Trophoblast cell (in vitro differentiated cells and primary cell): ENCODE data around the gene IRS1.

Experiments used
- DNase-seq, 2 donors: peaks; one replicate each; pipeline ENCODE4 v3.0.0-alpha.2; 2016
- H2AFZ ChIP-seq: 2 replicates; pipeline ENCODE4 v1.6.1; 2013; ENCODE audit warnings: low read length, moderate library complexity, mild to moderate bottlenecking; ENCODE audit not compliant: insufficient read depth, poor library complexity
- H2AK5ac ChIP-seq: 2 replicates; pipeline ENCODE4 v1.6.1; 2013; ENCODE audit warnings: mild to moderate bottlenecking, low read length
- H2BK120ac ChIP-seq: 2 replicates; pipeline ENCODE4 v1.6.1; 2013; ENCODE audit warnings: low read length, mild to moderate bottlenecking, moderate library complexity; ENCODE audit not compliant: insufficient read depth, poor library complexity
- H2BK12ac ChIP-seq: 2 replicates; pipeline ENCODE4 v1.6.1; 2013; ENCODE audit warnings: mild to moderate bottlenecking, low read length, moderate library complexity
- H2BK5ac ChIP-seq: 2 replicates; pipeline ENCODE4 v1.6.1; 2013; ENCODE audit warnings: low read length, low read depth, moderate library complexity, mild to moderate bottlenecking; ENCODE audit not compliant: poor library complexity
- H3K14ac ChIP-seq: 2 replicates; pipeline ENCODE4 v1.6.1; 2013; ENCODE audit warnings: mild to moderate bottlenecking, low read length
- H3K18ac ChIP-seq: 2 replicates; pipeline ENCODE4 v1.6.1; 2013; ENCODE audit warnings: mild to moderate bottlenecking, low read length
- H3K23ac ChIP-seq: 2 replicates; pipeline ENCODE4 v1.6.1; 2013; ENCODE audit warnings: low read length
- H3K27ac ChIP-seq: 2 replicates; pipeline ENCODE4 v1.5.1; 2013; ENCODE audit warnings: low read depth, mild to moderate bottlenecking, inconsistent platforms, low read length, moderate library complexity
- H3K27me3 ChIP-seq: 2 replicates; pipeline ENCODE4 v1.6.1; 2013; ENCODE audit warnings: inconsistent platforms, mild to moderate bottlenecking, low read length, moderate library complexity; ENCODE audit not compliant: insufficient read depth
- H3K36me3 ChIP-seq, 2 experiments: 1 replicate in 1 of 2; 2 replicates in 1 of 2; pipeline ENCODE4 v1.6.1; 2013; ENCODE audit warnings: low read length in 2 of 2, mild to moderate bottlenecking in 2 of 2, moderate library complexity in 1 of 2; ENCODE audit not compliant: insufficient read depth in 2 of 2, control insufficient read depth in 1 of 2
- H3K4ac ChIP-seq: 2 replicates; pipeline ENCODE4 v1.6.1; 2013; ENCODE audit warnings: low read depth, mild to moderate bottlenecking, low read length, moderate library complexity
- H3K4me1 ChIP-seq, 2 experiments: 1 replicate in 1 of 2; 2 replicates in 1 of 2; pipeline ENCODE4 v1.6.1; 2013; ENCODE audit warnings: low read length in 2 of 2, mild to moderate bottlenecking in 2 of 2, moderate library complexity in 1 of 2; ENCODE audit not compliant: insufficient read depth in 2 of 2, control insufficient read depth in 1 of 2
- H3K4me2 ChIP-seq: 2 replicates; pipeline ENCODE4 v1.6.1; 2013; ENCODE audit warnings: inconsistent platforms, mild to moderate bottlenecking, low read length, moderate library complexity
- H3K4me3 ChIP-seq: 2 replicates; pipeline ENCODE4 v1.5.1; 2013; ENCODE audit warnings: mild to moderate bottlenecking, low read depth, low read length, inconsistent platforms
- H3K79me1 ChIP-seq: one replicate; pipeline ENCODE4 v1.6.1; 2013; ENCODE audit warnings: low read length
- H3K79me2 ChIP-seq: 2 replicates; pipeline ENCODE4 v1.6.1; 2013; ENCODE audit warnings: low read length, mild to moderate bottlenecking; ENCODE audit not compliant: control insufficient read depth, insufficient read depth, poor library complexity
- H3K9ac ChIP-seq: 2 replicates; pipeline ENCODE4 v1.6.1; 2013; ENCODE audit warnings: mild to moderate bottlenecking, low read length
- H3K9me3 ChIP-seq: 2 replicates; pipeline ENCODE4 v1.6.1; 2013; ENCODE audit warnings: low read depth, mild to moderate bottlenecking, control low read depth, inconsistent platforms, low read length; ENCODE audit not compliant: insufficient read depth
- H4K12ac ChIP-seq: 2 replicates; pipeline ENCODE4 v1.6.1; 2013; ENCODE audit warnings: low read depth, mild to moderate bottlenecking, low read length, moderate library complexity
- H4K8ac ChIP-seq: 2 replicates; pipeline ENCODE4 v1.6.1; 2013; ENCODE audit warnings: low read depth, mild to moderate bottlenecking, low read length, moderate library complexity
- H4K91ac ChIP-seq: one replicate; pipeline ENCODE4 v1.6.1; 2013; ENCODE audit warnings: low read depth, mild to moderate bottlenecking, low read length, moderate library complexity
- WGBS: extraction: QIAGEN DNeasy Blood & Tissue Kit; methylation state at CpG from one replicate; pipeline ENCODE4 v1.1.7; 2013; ENCODE audit warnings: missing lambda C conversion rate; ENCODE audit not compliant: insufficient read length, insufficient coverage; ENCODE audit errors: extremely low coverage; 5-methylcytosine and 5-hydroxymethylcytosine counted together

Gene IRS1

DNA sequence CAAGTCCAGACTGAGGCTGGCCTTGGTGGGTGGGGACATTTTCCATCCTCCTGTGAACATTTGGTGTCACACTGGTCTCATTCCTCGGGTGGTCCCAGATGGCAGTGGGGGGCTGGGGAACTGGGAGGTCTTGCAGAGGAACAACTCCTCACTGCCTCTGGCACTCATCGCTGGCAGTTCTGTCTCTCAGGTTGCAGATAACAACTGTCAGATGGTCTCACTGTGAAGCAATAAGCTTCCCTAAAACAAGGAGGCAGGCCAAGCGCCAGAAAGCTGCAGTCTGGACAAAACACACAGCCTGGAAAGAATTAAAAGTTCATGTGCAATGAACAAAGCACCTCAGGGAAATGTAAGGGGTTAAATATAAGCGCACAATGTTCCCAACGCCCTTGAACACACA lies 78.1 kb downstream of the IRS1 start:
- H3K23ac ChIP-seq = no peak overlapping the region
- WGBS = no CpG with 5 or more reads among the region's 5 CpGs

DNA sequence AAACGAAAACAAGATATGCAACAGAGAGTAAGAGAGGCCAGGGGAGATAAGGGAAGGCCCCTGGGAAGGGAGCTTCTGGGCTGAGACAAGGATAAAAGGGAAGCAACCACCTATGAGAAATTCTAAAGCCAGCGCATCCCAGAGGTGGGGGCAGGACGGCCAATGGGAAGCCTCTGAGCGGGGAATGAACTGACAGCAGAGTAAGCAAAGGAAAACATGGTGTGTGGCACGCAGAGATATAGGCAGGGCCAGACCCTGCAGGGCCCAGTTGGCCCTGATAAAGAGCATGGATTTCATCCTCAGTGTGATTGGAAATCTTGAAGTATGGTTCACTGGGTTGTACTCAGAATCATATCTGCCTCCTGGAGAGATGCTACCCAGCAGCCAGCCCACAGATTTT lies 78.7 kb downstream of the IRS1 start:
- no peak for DNase-seq
- Histone ChIP-seq H2BK12ac (no peak overlapping the region), H4K91ac (no peak overlapping the region), H3K79me1 (peaks cover 3% of the 10 kb centered on the region), H3K27ac (no peak overlapping the region), H3K79me2 (no peaks in the 10 kb centered on the region), H2AK5ac (no peak overlapping the region), H2BK5ac (no peak overlapping the region), H3K14ac (no peak overlapping the region), H3K4ac (no peak overlapping the region), H3K9me3 (no peaks in the 10 kb centered on the region), H4K12ac (no peak overlapping the region), H3K4me1 (peaks cover 0 to 1% of the 10 kb centered on the region in 2 experiments), H3K9ac (no peak overlapping the region), H3K27me3 (no peaks in the 10 kb centered on the region), H4K8ac (no peak overlapping the region), H3K36me3 (no peaks in the 10 kb centered on the region), H3K4me3 (no peak overlapping the region), H2BK120ac (no peak overlapping the region), H2AFZ (no peak overlapping the region), H3K4me2 (no peak overlapping the region), H3K18ac (no peak overlapping the region), H3K23ac (no peak overlapping the region)
- no CpG with 5 or more reads among the region's 5 CpGs for WGBS

More for the DNA sequence above, 78.1 kb downstream of the IRS1 start:
- DNase-seq = no peak
- no peak overlapping the region for H4K12ac ChIP-seq
- no peak overlapping the region for H2BK5ac ChIP-seq
- H3K27ac ChIP-seq = no peak overlapping the region
- H2BK12ac ChIP-seq = no peak overlapping the region
- H3K79me2 ChIP-seq = no peaks in the 10 kb centered on the region
- H4K91ac ChIP-seq = no peak overlapping the region
- H3K4ac ChIP-seq = no peak overlapping the region
- peaks cover 6% of the 10 kb centered on the region for H3K79me1 ChIP-seq
- no peaks in the 10 kb centered on the region for H3K27me3 ChIP-seq
- peaks cover 0 to 2% of the 10 kb centered on the region in 2 experiments for H3K4me1 ChIP-seq
- no peak overlapping the region for H3K9ac ChIP-seq
- no peaks in the 10 kb centered on the region for H3K36me3 ChIP-seq
- no peak overlapping the region for H2AK5ac ChIP-seq
- no peak overlapping the region for H3K14ac ChIP-seq
- no peak overlapping the region for H2BK120ac ChIP-seq
- no peak overlapping the region for H3K4me2 ChIP-seq
- H2AFZ ChIP-seq = no peak overlapping the region
- H3K4me3 ChIP-seq = no peak overlapping the region
- H3K18ac ChIP-seq = no peak overlapping the region
- no peak overlapping the region for H4K8ac ChIP-seq
- no peaks in the 10 kb centered on the region for H3K9me3 ChIP-seq

DNA sequence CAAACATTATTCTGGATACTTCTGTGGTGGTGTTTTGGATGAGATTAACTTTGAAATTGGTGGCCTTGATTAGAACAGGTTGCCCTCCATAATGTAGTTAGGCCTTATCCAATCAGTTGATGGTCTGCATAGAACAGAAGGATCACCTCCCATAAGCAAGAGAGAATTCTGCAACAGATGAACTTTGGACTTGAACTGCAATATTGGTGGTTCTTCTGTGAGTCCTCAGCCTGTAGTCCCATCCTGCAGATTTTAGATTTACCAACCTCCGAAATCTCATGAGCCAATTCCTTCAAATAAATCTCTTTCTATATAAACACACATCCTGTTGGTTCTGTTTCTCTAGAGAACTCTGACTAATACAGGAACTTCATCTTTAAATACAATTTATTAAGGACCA lies 81.9 kb downstream of the IRS1 start:
- Histone ChIP-seq H4K91ac (no peak overlapping the region), H3K4me3 (no peak overlapping the region), H2AFZ (no peak overlapping the region), H3K18ac (no peak overlapping the region), H2AK5ac (no peak overlapping the region), H2BK120ac (no peak overlapping the region), H3K4me2 (no peak overlapping the region), H2BK12ac (no peak overlapping the region), H4K12ac (no peak overlapping the region), H3K14ac (no peak overlapping the region), H3K27ac (no peak overlapping the region), H3K79me2 (no peaks in the 10 kb centered on the region), H3K4me1 (no peaks in the 10 kb centered on the region), H3K9ac (no peak overlapping the region), H2BK5ac (no peak overlapping the region), H3K9me3 (peaks cover 5% of the 10 kb centered on the region), H4K8ac (no peak overlapping the region), H3K36me3 (no peaks in the 10 kb centered on the region), H3K27me3 (no peaks in the 10 kb centered on the region), H3K23ac (no peak overlapping the region), H3K4ac (no peak overlapping the region), H3K79me1 (no peaks in the 10 kb centered on the region)
- WGBS = no CpG with 5 or more reads among the region's 1 CpG
- DNase-seq = no peak

DNA sequence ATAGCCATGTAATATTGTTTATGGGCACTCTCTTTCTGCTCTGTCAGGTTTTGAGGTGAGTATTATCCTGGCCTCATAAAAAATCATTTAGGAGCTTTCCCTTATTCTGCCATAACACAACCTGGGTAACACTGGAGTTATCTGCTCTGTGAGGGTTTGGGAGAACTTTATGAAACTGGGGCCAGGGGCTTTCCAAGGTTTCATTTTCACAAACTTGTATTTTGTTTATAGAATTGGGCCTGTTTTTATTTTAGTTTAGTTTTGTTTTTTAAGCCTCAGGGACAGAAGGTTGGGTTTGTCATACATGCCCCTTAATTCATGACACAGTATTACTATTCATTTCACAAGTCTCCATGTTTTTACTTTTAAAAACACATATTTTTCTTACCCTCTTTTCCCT lies 83.5 kb downstream of the IRS1 start:
- Histone ChIP-seq H3K4ac (no peak overlapping the region), H3K18ac (no peak overlapping the region)

More for the DNA sequence above, 83.5 kb downstream of the IRS1 start:
- H2BK12ac ChIP-seq = no peak overlapping the region
- no peaks in the 10 kb centered on the region for H3K36me3 ChIP-seq
- H2BK120ac ChIP-seq = no peak overlapping the region
- H3K27me3 ChIP-seq = no peaks in the 10 kb centered on the region
- H4K12ac ChIP-seq = no peak overlapping the region
- H2AFZ ChIP-seq = no peak overlapping the region
- no peak overlapping the region for H2AK5ac ChIP-seq
- no peak overlapping the region for H3K4me3 ChIP-seq
- H3K9me3 ChIP-seq = peaks cover 5% of the 10 kb centered on the region
- H3K4me2 ChIP-seq = no peak overlapping the region
- H3K23ac ChIP-seq = no peak overlapping the region
- H3K14ac ChIP-seq = no peak overlapping the region
- no peak overlapping the region for H3K9ac ChIP-seq
- H4K91ac ChIP-seq = no peak overlapping the region
- no peak overlapping the region for H4K8ac ChIP-seq
- no peak overlapping the region for H3K27ac ChIP-seq
- H2BK5ac ChIP-seq = no peak overlapping the region
- no peak for DNase-seq
- H3K79me1 ChIP-seq = no peaks in the 10 kb centered on the region
- H3K79me2 ChIP-seq = no peaks in the 10 kb centered on the region
- no peaks in the 10 kb centered on the region for H3K4me1 ChIP-seq
